Measurements from ENCODE around the gene VGF.

DNA sequence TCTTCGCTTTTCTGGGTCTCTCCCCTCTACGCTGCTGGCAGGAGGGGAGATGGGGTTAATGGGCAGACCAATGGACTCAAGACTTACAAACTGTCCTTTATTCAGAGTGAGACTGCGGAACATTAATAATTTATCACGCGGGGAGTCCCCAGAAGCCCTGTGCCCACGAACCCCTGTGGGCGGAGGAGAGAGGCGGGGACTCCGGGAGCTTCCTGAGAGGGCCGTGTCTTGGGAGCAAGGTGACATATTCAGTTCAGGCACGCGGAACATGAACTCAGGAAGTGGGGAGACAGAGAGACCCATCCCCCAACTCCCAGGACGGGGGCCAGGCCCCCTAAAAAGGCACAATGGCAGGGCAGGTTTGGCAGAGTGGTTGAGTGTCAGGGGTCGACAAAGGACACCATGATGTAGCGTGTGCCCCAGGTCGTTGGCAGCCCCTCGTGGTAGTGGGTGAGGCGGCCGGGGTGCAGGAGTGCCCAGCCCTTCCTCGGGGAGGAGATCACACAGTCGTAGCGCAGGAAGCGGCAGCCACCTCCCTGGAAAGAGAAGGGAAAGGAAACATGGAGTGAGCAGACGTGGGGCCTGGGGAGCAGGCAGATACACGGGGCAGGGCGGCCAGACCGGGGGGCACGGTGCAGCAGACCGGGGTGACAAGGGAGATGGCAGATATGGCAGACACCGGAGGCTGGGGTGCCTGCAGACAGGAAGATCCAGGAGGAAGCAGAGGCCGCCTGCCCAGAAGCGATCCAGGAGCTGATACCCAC, 40.7 kb upstream of the VGF start:
- TF ChIP-seq, protein P1, sequence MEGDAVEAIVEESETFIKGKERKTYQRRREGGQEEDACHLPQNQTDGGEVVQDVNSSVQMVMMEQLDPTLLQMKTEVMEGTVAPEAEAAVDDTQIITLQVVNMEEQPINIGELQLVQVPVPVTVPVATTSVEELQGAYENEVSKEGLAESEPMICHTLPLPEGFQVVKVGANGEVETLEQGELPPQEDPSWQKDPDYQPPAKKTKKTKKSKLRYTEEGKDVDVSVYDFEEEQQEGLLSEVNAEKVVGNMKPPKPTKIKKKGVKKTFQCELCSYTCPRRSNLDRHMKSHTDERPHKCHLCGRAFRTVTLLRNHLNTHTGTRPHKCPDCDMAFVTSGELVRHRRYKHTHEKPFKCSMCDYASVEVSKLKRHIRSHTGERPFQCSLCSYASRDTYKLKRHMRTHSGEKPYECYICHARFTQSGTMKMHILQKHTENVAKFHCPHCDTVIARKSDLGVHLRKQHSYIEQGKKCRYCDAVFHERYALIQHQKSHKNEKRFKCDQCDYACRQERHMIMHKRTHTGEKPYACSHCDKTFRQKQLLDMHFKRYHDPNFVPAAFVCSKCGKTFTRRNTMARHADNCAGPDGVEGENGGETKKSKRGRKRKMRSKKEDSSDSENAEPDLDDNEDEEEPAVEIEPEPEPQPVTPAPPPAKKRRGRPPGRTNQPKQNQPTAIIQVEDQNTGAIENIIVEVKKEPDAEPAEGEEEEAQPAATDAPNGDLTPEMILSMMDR (tag by site-specific recombination; IDR thresholded peaks at IDR 0.05), result no peak
- TF ChIP-seq ZNF138 (tag by site-specific recombination; IDR thresholded peaks at IDR 0.05; ENCODE audit: borderline replicate concordance), result no peak

Data from HEK293 (cell line).